GM23248 (cell line): ENCODE results near the gene MXD1.

Source experiments
- EZH2 ChIP-seq: fragments of 200-600 bp; sonication (generic); IDR thresholded peaks from 2 replicates; pipeline ENCODE4 v1.6.1; 2018; ENCODE audit warnings: antibody characterized with exemption, mild to moderate bottlenecking; ENCODE audit not compliant: insufficient read depth, poor library complexity, severe bottlenecking
- EZH2phosphoT487 ChIP-seq: fragments of 200-600 bp; sonication (generic); IDR thresholded peaks from 2 replicates; pipeline ENCODE4 v1.6.1; 2018; ENCODE audit warnings: antibody characterized with exemption, moderate library complexity, mild to moderate bottlenecking, low read depth; ENCODE audit not compliant: insufficient read depth

- TF ChIP-seq EZH2: no peak
- TF ChIP-seq EZH2phosphoT487: no peak
These were observed 29.8 kb downstream of the MXD1 start for GRCh38 chr2:69944756-69945155.
